Mesenteric fat pad (tissue), 1 donor: ENCODE results near the gene LGALS8. TPM values are rescaled to one million over a fixed set of nuclear protein-coding genes. Genes with fewer than 3 reads are reported as not detected.
"Not testable (repeated sequence)": the region's sequence is repeated elsewhere in the genome, so short reads cannot be mapped to it uniquely, and the experiment has no call there.

Experiments used
- DNase-seq: peaks from one replicate; pipeline ENCODE4 v3.0.0-alpha.2; 2020; ENCODE audit warnings: low spot score
- total RNA-seq: library from RNA; stranded (reverse); fragmentation: NEBNext Ultra II Directional; extraction: Animal tissue kit (Norgen Biotek cat#: 25700); gene quantifications from one replicate; pipeline ENCODE4 v1.2.1, GENCODE V29; 2021
- donor health status: DM: yes; HTN: yes; CAD: no.

The LGALS8 gene
- total RNA-seq, 1 donor from 2014 or later = 77.9 TPM

DNA sequence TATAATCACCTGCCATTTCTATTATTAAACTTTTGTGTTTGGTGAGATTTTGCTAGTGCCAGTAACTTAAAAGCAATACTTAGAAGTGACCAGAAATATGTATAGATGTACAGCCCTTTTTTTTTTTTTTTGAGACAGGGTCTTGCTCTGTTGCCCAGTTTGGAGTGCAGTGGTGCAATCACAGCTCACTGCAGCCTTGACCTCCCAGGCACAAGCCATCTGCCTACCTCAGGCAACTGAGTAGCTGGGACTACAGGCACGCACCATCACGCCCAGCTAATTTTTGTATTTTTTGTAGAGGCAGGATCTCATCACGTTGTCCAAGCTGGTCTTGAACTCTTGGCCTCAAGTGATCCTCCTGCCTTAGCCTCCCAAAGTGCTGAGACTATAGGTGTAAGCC, 56.6 kb downstream of the LGALS8 start:
- not testable (repeated sequence) for DNase-seq

DNA sequence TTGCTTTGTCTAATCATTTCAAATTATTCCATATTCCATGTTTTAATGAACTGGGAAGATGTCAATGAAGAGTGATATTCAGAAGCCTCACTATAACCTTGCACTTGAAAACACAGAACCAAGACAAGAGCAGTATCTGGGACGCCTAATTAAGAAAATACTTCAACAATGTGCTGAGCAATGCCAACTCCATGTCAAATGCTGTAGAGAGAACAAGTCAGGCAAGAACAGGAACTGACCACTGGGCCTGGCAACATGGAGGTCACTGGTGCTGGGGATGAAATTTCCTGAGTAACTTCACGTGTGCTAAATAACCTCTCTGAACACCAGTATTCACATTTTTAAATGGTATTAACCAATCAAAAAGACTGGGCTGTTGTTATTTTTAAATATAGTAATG, 57.7 kb downstream of the LGALS8 start:
- DNase-seq = no peak

DNA sequence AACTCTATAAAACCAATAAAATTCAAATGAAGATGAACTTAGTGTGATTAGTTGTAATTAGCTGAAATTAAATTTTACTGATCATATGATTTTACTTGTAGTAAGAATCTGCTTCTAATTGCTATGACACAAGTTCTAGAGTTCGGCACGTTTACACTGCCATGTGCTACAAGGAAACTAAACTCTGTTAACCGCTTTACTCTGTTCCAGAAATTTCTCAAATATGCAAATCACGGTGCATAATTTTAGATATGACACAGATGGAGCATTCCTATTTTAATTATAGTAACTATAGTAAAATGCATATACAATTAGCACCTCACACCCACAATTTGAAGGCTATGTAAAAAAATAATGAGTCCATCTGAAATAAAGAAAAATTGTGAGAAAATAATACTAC, 65.7 kb downstream of the LGALS8 start:
- DNase-seq = no peak

DNA sequence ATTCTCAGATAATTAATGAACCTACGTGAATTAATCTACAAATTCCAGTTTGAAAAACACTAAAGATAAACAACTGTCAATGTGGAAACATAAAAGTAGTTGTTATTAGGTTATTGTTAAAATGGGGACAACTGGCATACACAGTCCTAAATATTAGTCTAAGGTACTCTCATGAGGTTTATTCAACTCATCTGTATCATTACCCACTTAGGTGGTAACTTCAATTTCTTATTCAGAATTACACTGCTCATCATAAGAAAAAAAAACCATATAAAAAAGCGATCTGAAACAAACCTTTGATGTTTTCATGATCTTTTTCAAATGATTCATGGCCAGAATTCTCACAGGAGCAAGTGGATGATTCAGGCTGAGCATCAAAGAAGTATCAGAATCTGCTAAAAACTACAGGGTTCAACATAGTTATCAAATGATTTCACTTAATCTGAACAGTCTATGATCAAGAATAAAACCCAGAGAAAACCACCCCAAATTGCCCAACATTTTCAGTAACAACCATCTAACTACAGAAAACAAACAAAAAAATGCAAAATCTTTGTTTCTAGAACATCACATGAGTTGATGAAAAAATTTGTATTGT, 66.9 kb downstream of the LGALS8 start:
- DNase-seq = no peak

DNA sequence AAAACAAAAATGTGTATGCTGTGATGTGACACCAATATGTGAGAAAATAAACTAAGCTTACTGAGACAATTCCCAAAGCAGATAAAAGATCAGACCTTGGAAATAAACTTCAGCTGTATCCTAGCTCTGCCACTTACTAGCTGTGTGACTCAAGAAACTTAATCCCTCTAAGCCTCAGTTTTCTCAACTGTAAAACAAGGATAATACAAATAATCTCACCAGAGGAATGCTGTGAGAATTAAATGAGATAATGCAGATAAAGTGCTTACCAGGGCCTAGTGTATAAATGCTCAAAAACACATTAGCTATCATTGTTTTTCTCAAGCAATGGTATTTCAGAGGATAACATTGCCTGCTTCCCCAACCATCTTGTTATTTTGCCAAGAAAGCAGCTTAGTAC, 78.4 kb downstream of the LGALS8 start:
- no peak for DNase-seq

Other genes starting within 250 kb of the LGALS8 start
- gene ERO1B, start 242.0 kb upstream of the LGALS8 start, total RNA-seq = 7.1 TPM
- gene EDARADD, start 129.7 kb upstream of the LGALS8 start, total RNA-seq = 0.35 TPM
- 40.2 TPM for gene HEATR1, start 80.5 kb downstream of the LGALS8 start, total RNA-seq
- 0.71 TPM for gene ACTN2, start 162.5 kb downstream of the LGALS8 start, total RNA-seq